Activated effector memory CD4-positive, alpha-beta T cell treated with anti-CD3 and anti-CD28 coated beads, Interleukin-2, amount 50 U/mL, for 16 hours (primary cell): ENCODE data around the gene PARPBP.
"Not testable (repeated sequence)": the region's sequence is repeated elsewhere in the genome, so short reads cannot be mapped to it uniquely, and the experiment has no call there.

ENCODE experiments used
- DNase-seq: peaks from one replicate; pipeline ENCODE4 v3.0.0-alpha.2; 2020

PARPBP gene

DNA sequence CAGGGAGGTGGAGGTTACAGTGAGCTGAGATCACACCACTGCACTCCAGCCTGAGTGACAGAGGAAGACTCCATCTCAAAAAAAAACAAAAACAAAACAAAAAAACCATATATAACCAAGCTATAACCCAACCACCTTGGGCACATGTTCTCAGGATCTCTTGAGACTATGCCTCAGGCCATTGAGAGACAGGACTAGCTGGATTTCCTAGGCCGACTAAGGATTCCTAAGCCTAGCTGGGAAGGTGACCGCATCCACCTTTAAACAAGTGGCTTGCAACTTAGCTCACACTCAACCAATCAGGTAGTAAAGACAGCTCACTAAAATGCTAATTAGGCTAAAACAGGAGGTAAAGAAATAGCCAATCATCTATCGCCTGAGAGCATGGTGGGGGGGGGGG, 35.2 kb downstream of the PARPBP start:
- not testable (repeated sequence) for DNase-seq

DNA sequence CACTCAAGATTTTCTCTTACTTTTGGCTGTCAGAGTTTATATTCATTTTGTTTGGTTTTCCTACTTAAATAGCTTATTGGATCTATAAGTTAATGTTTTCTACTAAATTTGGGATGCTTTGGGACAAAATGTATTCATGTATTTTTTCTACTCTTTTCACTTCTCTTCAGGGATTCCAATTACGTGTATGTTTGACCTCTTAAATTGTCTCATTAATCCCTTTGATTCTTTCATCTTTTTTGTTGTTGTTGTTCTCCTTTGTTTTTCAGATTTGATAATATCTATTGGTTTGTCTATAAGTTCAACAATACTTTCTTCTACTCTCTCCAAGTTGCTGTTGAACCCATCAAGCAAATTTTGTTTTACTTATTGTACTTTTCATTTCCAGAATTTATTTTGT, 43.4 kb downstream of the PARPBP start:
- DNase-seq = no peak

DNA sequence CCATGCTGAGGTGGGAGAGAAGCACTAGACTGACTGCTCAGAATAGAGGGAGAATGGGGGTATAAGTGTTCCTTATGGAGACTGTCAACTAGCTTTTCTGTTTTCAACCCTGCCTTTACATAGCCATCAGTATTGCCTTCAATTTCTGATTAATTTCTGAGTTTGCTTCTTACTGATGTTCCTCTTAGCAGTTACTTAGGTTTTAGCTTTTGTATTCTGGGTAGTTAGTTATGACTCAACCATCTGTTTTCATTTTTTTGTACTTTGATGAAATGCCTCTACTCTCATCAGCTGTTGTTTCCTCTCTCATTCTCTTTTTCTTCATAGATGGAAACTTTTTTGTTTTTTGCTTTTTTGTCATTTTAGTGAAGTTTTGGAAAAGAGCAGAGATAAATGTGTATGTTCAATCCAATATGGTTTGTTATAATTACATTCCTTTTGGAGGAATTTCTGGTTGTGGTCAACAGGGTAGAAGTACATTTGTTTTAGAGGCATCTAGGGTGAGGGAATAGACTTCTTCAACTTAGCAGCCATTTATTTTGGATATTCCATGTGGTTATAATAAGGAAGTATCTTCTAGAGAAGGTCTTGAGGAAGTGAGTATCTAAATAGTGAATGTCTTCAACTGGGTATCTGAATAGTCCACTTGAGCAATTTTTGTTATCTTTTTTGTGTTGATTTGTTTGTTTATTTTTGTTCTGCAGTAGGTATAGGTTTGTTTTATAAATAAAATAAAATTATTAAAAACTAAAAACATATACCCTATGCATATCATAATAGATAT, 48.0 kb downstream of the PARPBP start:
- DNase-seq = no peak

DNA sequence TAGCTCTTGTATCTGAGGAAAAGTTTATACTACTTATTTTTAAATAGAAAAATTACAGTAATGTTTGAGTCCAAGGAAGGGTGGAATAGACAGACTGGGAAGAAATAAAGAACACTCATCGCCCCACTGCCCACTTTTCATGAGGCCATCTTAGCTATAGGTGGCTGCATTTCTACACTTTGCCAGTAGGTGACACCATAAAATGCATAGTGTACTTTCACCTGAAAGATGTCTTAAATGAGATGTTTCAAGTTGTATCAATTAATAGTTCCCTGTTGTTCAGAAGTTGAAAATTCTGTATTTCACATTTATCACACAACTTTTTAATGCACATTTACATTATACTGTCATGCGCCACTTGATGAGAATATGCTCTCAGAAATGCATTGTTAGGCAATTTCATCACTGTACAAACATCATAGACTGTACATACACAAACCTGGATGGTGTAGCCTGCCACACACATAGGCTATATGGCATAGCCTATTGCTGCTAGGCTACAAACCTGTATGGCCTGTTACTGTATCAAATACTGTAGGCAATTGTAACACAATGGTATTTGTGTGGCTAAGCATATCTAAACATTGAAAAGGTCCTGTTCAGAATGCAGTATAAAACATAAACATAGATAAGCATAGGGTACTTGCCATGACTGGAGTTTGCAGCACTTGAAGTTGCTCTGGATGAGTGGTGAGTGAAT, 50.1 kb downstream of the PARPBP start:
- no peak for DNase-seq

DNA sequence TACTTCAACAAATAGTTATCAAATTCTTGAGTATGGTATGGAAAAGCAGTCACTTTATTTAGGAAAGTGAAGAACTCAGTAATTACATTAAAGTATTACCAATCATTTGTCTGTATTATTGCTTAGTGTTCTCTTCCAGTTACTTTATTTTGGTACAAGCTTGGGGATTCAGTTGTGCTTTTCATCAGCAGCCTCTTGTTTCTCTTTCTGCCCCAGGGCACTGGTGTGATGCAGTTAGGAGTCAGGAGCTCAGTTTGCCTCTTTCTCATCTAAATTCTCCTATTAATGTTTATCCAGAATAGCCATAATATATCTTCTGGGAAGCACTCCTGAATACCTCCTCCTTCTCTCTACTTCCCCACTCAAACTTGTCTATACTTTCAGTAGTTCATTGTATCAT, 52.0 kb downstream of the PARPBP start:
- no peak for DNase-seq

DNA sequence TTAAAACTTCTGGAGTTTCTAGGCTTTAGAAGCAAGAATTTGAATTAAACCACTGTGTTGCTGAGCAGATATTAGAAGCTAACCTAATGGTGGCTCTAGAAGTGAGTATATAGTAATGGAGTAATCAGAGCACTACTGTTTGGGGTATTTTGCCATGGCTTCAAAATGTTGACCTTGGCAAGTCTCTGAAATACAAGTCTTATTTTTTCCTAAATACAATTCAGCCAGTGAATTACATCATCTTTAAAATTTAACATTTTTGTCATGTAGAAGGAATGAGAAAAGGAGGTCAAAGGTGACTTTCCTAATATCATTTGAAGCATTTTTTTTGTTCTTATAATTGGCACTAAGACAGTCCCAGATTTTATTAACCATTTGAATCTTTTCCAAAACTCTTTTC, 52.5 kb downstream of the PARPBP start:
- DNase-seq = no peak

DNA sequence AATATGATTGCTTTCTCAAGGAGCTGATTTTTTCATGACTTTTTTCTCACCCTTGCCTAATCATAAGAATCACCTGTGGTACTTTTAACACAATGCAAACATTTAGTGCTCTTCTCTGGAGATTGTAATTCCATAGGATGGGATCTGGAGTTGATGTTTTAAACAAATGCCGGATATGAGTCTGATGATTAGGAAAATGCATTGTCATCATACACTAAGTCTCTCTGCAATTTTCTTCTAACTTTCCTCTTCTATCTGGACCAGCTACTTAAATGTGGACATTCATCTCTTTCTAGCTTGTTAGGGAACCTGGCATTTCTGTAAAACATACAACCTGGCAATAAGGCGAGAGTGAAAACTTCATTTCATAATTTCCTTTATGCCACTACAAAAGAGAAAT, 54.1 kb downstream of the PARPBP start:
- DNase-seq = no peak

DNA sequence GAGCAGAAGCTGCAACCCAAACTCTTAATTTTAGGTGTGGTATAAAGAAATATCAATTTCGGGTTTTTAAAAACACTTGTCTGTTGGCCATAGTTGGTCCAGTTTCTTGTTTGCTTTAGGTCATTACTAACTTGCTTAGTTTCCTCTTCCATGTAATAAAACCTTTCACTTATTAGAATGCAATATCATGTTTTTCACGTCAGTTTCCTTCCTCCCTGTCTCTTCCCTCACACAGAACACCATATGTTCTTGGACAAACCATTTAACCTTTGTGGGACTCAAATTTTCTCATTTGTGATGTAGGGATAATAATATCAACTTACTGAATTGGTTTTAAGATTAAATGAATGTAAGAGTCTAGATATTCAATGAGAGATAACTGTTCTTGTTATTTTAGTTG, 54.8 kb downstream of the PARPBP start:
- no peak for DNase-seq

DNA sequence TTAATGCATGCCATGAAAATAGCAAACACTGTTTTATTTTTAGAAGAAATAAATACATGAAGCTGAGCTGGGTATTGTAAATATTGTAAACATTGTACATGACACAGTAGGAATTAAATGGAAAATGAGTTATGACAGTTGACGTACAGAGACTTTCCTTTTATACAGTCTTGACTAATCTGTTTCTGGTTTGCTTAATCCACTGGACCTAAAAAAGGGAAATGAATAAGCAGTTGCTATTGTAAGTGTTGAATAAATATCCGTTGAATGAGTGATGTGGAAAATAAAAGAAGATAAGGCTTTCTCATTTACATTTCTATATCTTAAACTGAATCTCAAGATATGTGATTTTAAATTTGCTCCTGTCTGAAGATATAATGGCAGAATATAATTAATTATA, 62.7 kb downstream of the PARPBP start:
- DNase-seq = no peak

DNA sequence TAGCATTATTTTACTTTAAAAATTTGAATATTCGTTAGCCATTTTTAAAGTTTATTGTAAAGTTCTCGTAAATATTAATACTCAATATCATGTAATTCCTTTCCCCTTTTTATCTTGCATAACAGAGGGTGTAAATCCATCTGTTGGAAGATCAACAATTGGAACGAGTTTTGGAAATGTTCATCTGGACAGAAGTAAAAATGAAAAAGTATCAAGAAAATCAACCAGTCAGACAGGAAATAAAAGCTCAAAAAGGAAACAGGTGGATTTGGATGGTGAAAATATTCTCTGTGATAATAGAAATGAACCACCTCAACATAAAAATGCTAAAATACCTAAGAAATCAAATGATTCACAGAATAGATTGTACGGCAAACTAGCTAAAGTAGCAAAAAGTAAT, 75.8 kb downstream of the PARPBP start:
- no peak for DNase-seq

DNA sequence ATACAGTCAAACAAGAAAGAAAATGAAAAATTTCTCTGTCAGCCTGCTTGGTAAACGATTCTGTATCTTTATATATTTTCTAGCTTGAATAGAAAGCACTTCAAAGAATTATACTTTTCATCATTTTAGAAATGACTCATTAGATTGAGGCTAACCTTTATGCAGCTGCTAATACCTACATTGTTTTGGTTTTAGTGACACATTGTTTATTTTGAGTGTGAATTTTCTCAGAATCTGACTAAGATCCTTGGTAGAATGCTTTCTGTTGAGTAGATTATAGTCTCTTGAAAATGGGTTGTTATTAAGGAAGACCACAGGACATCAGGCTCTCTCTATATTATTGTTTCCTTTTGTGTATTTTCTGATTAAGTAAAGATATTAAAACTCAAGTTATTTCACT, 77.8 kb downstream of the PARPBP start, which contains the start of gene PMCH:
Gene PMCH (minus strand): TSS at position 45 of the 400 bp plus-strand sequence. CDS start 63 bp downstream, outside the sequence.
- DNase-seq = no peak

DNA sequence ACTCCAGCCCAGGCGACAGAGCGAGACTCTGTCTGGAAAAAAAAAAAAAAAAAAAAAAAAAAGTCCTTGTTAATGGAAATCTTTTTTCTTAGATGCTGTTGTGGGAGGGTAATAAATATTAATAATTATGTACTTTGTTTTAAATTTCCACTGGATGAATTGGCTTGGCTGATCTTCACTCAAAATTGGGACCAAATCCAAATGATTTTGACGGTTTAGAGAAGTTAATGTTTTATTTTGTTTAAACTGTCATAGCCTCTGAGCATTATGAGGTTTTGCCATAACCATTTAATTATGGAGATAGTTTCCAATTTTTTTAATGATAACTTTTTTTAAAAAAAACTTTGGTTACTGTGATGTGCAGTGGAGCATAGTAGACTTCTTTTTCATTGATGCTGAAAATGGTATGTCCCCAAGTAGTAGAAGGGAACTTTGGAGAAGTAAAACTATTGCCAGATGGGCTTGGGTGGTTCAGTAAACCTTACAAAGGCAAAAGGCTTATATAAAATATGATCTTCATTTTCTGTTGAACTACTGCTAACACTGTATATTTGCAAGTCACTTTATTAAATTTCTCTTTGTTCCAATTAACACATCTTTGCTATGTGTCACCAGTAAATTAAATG, 81.6 kb downstream of the PARPBP start:
- DNase-seq = no peak

DNA sequence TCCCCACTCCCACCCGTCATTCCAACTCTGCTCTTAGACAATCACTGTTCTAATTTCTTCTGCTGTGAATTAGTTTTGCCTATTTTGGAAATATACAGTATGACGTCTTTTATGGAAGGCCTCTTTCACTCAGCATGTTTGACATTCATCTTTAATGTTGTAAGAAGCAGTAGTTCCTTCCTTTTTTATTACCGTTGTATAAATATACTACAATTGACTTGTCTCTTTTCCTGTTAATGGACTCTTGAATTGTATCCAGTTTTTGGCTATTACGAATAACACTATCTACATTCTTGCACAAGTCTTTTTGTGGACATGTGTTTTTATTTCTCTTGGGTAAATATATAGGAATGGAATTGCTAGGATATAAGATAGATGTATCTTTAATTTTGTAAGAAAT, 82.6 kb downstream of the PARPBP start:
- DNase-seq = no peak

DNA sequence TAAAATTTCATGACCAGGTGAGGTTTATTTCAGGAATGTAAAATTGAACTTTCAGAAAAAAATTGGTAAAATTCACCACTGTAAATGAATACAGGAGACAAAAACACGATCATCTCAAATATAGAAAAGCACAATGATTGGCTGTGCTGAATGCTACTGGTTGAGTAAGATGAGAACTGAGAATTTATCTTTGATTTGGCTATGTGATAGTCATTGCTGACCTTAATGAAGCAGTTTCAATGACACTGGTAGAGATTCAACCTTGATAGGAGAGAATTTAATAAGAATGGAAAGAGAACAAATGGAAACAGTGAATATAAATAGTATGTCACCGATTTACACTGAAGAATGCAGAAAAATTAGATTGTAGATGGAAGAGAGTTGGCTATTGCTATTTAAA, 84.0 kb downstream of the PARPBP start:
- DNase-seq = no peak

DNA sequence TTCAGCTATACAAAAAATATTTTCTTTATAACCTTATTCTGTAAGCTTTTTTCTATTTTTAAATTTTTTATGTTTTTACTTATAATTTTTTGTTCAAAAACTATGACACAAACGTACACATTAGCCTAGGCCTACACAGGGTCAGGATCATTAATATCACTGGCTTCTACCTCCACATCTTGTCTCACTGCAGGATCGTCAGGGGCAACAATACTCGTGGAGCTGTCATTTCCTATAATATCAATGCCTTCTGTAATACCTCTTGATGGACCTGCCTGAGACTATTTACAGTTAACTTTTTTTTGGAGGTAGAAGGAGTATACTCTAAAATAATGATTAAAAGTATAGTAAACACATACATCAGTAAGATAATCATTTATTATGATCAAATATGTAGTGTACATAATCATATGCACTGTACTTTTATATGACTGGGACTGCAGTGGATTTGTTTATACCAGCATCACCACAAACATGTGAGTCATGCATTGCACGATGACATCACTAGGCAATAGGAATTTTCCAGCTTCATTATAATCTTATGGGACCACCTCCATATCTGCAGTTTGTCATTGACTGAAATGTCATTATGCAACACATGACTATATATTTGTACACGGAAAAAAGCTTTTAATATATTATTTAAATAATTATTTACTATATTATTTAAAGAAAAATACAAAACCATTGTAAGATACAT, 96.2 kb downstream of the PARPBP start:
- no peak for DNase-seq

DNA sequence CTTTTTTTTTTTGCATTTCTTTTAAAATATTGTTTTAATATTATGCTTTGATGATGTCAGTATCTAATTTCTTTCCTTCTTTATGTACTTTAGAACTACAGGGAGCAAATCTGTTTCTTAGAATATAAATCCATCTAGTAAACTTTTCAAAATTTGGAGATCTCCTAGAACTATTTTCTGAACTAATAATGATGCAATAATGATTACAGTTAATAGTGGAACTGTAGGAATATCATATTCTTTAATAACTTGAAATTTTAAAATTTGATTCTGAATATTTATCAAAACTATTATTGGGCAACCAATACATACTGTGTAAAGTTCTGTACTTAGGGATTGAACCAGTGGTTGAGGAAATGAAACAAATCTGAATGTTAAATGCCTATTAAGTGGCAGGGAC, 100.8 kb downstream of the PARPBP start:
- no peak for DNase-seq

DNA sequence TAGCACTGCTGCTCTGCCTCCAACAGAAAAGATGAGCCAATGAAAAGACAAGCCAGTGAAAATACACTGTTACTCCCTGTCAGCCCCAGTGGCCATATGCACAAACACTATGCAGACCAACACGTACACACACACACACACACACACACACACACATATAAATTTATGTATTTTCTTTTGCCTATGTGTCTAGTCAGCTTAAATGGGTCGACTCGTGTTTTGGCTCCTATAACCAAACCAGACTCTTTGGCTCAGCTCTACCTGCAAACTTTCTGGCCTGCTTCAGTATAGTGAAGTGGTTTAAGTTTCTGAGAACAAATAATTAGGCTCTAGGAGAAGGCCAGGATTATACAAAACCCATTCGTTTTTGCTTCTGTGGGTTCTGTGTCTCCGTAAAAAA, 108.0 kb downstream of the PARPBP start:
- no peak for DNase-seq

DNA sequence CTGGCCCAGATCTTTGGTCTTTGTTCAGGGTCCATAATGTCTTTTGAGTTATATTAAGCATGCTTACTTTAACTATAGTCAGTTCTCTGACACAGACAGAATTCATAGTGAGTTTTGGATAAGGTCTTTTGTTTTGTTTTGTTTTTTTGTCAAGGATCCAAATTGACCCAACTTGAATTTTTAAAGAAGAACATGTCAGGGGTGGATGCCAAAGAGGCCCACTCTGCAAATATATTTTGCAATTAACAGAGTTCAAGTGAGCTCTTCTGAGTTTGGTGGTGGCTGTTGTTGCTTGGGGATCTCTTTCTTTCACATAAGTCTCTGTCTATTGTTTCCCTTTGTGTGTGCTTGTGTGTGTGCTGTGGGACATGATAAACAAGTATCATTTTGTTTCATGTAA, 112.1 kb downstream of the PARPBP start:
- DNase-seq = no peak

DNA sequence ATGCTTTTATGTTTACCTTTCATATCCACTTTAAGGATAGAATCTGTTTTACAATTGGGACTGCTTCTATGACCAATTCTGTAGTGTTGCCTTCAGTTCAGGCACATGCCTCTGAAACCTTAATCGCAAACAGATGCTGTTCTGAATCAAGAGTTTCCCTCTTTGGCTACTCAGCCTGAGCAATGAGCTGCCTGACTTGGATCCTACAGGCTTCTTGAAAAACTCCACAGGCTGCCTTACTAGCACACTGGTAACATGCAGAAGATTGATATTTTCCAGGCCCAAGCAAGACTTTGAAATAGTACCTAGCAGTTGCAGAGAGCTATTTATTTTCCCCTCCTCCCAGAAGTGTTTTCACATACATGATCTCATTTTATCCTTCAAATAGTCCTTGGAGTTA, 112.5 kb downstream of the PARPBP start:
- DNase-seq = no peak

DNA sequence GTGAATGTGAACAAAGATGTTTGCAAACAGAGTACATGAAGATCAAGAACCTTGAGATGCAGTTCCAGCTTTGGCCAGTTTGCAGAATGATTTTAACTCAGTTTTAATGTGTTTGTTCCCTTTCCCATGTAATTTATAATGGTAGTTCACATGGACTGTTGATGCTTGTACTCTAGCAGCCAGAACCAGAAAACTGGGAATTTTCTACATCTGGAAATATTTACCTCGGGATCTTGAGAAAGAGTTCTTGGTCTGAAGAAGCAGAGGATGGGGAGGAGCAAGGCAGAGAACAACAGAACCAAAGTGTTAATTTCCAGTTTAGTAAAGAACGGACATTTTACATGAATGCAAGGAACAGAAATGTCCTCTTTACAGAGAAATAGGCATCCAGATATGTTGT, 114.6 kb downstream of the PARPBP start:
- no peak for DNase-seq

DNA sequence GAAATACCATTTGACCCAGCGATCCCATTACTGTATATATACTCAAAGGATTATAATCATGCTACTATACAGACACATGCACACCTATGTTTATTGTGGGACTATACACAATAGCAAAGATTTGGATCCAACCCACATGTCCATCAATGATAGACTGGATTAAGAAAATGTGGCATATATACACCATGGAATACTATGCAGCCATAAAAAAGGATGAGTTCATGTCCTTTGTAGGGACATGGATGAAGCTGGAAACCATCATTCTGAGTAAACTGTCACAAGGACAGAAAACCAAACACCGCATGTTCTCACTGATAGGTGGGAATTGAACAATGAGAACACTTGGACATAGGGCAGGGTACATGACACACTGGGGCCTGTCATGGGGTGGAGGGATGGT, 120.9 kb downstream of the PARPBP start:
- not testable (repeated sequence) for DNase-seq
